ENCODE measurements around the gene ACYP2.
"Not testable (repeated sequence)": the region's sequence is repeated elsewhere in the genome, so short reads cannot be mapped to it uniquely, and the experiment has no call there.

The ACYP2 gene

GRCh38 chr2:54267577-54267976 is 152.2 kb downstream of the ACYP2 start:
- DNase-seq (ENCODE audit: low read depth in 2 of 2) = no peak

DNA sequence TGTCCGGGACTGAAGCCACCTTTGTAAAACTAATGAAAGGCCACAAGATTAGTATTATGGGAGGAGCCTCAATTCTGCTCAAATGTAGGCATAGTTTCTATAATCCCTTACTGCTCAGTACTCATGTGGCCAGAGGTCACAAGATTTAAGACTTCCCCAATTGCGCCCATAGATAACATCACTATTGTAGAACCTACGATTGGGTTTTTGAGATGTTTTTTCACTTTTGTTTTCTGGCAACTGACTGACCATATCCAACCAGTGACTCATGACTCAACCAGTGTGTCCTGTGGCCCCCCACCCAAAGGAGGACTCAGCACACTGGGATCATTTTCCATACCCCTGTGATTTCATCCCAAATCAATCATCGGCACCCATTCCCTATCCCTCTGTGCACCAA is 155.8 kb downstream of the ACYP2 start:
- no peak for DNase-seq (ENCODE audit: low read depth in 2 of 2)

GRCh38 chr2:54271843-54272627 is 156.6 kb downstream of the ACYP2 start:
- no peak for DNase-seq (ENCODE audit: low read depth in 2 of 2)

- no peak for DNase-seq (ENCODE audit: low read depth in 2 of 2)
These were observed 159.4 kb downstream of the ACYP2 start for GRCh38 chr2:54274781-54275242.

- DNase-seq (ENCODE audit: low read depth in 2 of 2) = no peak
These were observed 160.1 kb downstream of the ACYP2 start for GRCh38 chr2:54275541-54275940.

GRCh38 chr2:54279385-54279784 is 164.0 kb downstream of the ACYP2 start:
- no peak for DNase-seq (ENCODE audit: low read depth in 2 of 2)

GRCh38 chr2:54284826-54285225 is 169.4 kb downstream of the ACYP2 start:
- no peak for DNase-seq (ENCODE audit: low read depth in 2 of 2)

DNA sequence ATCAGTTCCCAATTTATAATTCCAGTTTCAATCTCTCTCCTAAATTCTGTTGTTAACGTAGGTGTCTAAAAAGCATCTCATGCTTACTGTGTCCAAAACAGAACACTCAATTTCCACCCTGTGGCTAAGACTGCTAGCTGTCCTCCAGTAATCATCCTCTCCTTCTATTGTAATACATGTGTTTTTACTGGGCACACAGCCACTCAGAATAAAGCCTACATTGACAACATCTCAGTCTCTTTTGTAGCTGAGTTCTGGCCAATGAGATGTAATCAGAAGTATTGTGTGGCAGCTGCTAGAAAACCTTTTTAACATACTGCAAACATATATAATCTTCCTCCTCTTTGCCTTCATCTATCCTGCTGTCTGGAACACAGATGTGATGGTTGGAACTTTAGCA is 170.0 kb downstream of the ACYP2 start:
- no peak for DNase-seq (ENCODE audit: low read depth in 2 of 2)

DNA sequence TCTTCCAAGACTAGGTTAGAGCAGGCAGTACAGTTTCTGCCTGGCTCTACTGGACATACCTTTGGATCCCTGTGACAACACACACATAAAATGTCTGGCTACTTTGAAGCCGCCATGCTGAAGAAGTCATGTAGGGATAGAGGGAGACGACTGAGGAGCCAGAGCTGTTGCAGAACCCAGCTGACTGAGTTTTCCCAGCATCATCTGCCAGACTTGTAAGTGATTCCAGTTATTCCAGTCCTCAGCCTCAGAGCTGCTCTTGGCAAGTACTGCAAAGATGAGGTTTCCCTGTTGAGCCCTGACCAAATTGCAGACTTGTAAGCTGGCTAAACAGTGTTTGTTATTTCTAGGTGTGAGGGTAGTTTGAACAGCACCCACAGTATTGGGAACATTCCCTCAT is 172.1 kb downstream of the ACYP2 start:
- no peak for DNase-seq (ENCODE audit: low read depth in 2 of 2)

DNA sequence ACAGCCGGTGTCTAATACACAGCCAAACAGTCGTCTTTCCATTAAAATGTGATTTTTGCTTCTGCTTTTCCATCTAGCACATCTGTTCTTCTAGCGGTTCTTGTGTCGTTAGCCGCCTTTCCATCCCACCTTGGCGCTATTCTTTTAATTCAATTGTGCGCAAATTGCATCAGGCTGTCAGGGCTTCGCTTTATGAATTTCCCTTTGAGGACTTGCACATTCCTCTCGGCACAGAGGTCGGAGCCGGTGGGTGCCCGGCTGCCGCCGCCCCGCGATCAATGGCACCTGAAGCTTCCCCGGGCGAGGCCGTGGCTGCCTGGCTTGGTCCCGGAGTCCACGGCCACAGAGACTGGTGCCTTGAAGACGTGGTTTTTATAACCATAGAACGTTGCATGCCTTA is 174.5 kb downstream of the ACYP2 start:
- DNase-seq (ENCODE audit: low read depth in 2 of 2) = no peak

DNA sequence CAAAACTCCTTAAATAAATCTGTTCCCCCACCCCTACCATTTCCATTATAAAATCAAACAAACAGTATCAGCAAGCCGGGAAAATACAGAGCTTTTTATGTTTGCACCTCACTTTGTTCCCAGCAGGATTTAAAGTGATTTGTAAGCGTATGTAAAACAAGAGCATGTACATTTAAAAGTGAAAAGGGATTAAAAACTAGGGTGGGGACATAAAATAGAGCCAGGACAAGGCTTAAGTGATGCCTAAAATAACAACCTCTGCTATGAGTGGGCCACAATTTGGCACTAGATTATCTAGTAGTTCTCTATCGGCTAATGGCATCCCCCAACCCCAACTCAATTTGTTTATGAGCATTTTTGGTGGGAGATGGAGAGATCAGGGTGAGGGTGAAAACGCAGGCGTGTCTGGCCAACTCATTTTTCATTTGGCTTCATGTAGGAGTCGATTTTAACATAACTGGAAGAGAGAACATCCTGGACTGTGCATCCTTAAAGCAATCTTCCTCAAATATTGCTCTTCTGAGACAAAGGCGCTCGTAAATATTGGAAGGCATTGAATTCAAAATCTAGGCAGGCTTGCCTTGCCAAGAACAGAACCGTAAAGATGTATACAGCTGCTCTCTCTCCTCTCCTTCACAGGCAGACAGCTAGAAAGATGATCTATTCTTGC is 175.1 kb downstream of the ACYP2 start:
- DNase-seq (ENCODE audit: low read depth in 2 of 2) = no peak

GRCh38 chr2:54294665-54295064 is 179.2 kb downstream of the ACYP2 start:
- not testable (repeated sequence) for DNase-seq (ENCODE audit: low read depth in 2 of 2)

- DNase-seq (ENCODE audit: low read depth in 2 of 2) = no peak
These were observed 180.5 kb downstream of the ACYP2 start for GRCh38 chr2:54295911-54296310.

- DNase-seq (ENCODE audit: low read depth in 2 of 2) = no peak
These were observed 183.1 kb downstream of the ACYP2 start for GRCh38 chr2:54298514-54298913.

DNA sequence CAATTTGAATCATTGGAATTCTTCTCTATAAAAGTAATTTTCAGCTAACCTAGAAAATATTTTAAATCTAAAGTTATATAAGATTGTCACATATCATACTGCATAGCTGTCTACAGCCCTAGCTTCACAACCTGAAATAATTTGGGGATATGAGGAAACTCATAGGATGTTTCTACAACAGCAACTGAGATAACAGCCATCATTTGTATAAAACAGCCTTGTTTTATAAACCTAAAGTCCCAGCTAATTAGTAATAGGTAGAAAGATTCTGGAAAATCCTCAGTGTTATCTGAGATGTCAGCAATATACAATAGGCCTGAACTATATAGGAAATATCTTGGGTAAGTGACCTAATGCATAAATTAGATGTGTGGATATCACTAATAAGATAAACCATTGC is 188.2 kb downstream of the ACYP2 start:
- no peak for DNase-seq (ENCODE audit: low read depth in 2 of 2)

- no peak for DNase-seq (ENCODE audit: low read depth in 2 of 2)
These were observed 191.1 kb downstream of the ACYP2 start for GRCh38 chr2:54306556-54306955.

- DNase-seq (ENCODE audit: low read depth in 2 of 2) = no peak
These were observed 192.8 kb downstream of the ACYP2 start for GRCh38 chr2:54308186-54308585.

- no peak for DNase-seq (ENCODE audit: low read depth in 2 of 2)
These were observed 193.4 kb downstream of the ACYP2 start for GRCh38 chr2:54308782-54309181.

DNA sequence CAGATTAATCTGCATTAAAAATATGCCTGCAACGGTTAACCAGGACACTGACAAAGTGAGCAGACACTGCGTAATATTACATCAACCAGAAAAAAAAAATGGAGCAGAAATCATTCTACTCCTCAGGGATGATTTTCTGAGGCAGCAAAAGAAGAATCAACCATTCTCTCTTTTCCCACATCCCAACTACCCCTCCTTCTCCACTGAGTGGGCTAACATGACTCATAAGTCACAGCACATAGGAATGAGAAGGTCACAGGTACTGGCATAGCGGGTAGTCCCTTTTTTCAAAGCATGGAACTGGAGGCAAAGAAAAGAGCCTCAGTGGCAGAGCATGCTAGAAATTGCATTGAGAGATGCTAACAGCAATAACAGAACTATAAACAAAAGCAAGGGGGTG is 194.9 kb downstream of the ACYP2 start:
- no peak for DNase-seq (ENCODE audit: low read depth in 2 of 2)

GRCh38 chr2:54310961-54311360 is 195.5 kb downstream of the ACYP2 start:
- no peak for DNase-seq (ENCODE audit: low read depth in 2 of 2)

DNA sequence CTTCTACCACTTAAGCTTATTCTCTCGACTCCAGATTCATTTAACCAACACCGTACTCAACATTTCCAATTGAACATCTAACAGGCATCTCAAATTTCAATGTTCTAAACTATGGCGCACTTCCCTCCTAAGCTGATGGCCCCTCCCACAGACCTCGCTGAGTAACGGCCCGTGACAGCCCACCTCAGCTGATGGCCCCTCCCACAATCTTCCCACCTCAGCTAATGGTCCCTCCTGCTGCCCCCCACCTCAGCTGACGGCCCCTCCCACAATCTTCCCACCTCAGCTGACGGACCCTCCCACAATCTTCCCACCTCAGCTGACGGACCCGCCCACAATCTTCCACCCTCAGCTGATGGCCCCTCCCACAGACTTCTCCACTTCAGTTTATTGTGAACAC is 197.7 kb downstream of the ACYP2 start:
- no peak for DNase-seq (ENCODE audit: low read depth in 2 of 2)

DNA sequence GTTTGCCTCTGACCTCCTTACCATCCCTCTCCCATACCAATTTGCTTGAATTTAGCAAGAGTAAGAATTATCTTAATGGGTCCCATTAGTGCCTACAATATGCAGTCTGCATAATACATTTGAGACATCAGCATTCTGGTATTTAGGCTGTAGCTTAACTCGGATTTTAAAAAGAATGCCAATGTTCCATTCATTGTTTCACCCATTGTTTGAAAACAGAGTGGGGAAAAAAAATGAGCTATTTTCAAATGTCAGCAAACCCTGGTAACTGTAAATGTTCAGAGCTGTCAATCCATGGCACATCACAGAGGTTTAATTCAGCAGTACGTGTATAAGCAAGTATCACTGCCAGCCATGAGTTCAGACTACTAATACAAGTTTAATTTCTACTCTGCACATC is 202.6 kb downstream of the ACYP2 start:
- DNase-seq (ENCODE audit: low read depth in 2 of 2) = no peak

DNA sequence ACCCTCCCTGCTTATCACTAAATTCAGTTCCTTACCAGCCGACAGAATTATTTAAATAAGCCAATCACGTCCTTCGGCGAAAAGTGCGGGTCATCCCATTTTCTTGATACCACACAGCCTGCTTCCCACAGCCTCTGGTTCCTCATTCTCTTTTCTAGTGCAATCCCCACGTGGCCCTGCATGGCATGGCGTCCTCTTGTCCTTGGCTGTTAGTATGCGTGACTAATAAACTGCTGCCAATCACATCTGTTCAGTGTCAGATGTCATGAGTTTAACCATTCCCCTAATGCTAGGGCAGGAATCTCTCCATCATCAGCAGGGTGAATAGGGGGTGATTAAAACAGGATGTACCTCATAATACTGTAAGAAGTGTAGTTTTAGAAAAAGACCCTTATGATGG is 203.4 kb downstream of the ACYP2 start:
- no peak for DNase-seq (ENCODE audit: low read depth in 2 of 2)

Data from stimulated activated CD8-positive, alpha-beta memory T cell treated with anti-CD3 and anti-CD28 coated beads, Interleukin-2, amount 100 ng/mL, for 1 hour (primary cell).